GM19025 (cell line): ENCODE data around the gene C19orf85.
A peak's percentile ranks its signal among the peaks of the same experiment; 100 is the strongest.
"Not testable (repeated sequence)": the region's sequence is repeated elsewhere in the genome, so short reads cannot be mapped to it uniquely, and the experiment has no call there.

Source experiments
- ATAC-seq: cut with Tn5 transposase; IDR thresholded peaks from one replicate; pipeline ENCODE4 v1.9.1; 2021; ENCODE audit warnings: mild to moderate bottlenecking, low read depth, moderate library complexity; ENCODE audit not compliant: unreplicated experiment

Gene C19orf85

DNA sequence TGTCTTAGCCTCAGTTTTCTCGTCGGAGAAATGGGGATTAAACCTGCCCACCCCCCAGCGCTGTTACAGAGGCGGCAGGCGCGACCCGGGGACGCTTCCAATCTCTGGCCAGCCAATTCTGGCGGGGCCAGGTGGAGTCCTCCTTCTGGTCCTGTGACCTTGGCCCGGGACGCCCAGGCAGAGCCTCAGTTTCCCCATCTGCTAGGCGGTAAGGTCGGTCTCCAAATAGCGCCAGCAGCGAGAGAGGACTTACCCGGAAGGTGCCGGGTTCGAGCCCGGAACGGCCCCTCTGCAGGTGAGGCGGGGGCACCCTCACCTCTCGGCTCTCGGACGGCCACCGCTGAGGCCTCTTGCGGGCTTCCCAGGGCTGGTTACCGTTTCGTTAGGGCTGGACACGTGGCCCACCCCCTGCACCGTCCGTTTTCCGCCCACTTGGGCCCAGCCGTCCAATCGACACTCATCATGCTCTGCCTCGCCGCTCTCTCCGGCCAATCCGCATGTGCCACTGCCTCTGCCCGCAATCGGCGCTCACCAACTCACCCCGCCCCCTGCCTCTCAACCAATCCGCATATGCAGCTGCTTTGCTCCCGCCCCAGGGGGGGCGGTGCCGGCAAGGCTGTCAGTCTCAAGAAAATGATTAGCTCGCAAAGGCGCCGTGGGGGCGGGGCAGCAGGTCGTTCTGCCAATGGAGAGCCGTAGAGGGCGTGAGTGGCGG lies 3.1 kb downstream of the C19orf85 start, which contains the start of gene ISOC2:
Gene ISOC2 (minus strand): TSS at position 384 of the 715 bp plus-strand sequence. CDS start 5,156 bp downstream, outside the sequence.
- peak; percentile 93 for ATAC-seq

DNA sequence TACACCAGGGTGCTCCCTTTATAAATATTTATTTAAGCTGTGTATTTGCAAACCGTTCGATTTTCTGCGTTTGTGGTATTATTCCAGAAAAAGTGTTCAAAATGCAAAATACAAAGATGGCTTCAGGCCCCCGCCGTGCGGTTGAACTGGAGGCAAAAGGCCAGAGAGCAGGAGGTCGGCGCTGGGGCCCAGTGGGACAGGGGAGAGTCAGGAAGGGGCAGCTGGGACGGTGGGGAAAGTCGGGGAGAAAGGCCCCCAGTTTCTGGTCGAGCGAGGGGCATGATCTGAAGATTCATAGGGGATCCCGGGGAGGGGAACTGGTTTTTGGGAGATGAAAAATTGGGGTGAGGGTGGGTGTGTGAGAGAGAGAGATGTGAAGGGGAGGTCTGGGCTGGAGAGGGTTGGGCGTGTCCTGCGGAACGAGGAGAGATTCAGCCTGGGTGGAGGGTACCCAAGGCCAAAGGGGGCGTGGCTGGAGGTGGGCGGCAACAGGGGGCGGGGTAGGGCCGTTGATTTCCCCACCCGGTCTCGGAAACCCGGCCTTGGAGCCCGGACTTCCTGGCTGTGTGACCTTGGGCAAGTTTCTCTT lies 3.8 kb downstream of the C19orf85 start:
- no peak for ATAC-seq

DNA sequence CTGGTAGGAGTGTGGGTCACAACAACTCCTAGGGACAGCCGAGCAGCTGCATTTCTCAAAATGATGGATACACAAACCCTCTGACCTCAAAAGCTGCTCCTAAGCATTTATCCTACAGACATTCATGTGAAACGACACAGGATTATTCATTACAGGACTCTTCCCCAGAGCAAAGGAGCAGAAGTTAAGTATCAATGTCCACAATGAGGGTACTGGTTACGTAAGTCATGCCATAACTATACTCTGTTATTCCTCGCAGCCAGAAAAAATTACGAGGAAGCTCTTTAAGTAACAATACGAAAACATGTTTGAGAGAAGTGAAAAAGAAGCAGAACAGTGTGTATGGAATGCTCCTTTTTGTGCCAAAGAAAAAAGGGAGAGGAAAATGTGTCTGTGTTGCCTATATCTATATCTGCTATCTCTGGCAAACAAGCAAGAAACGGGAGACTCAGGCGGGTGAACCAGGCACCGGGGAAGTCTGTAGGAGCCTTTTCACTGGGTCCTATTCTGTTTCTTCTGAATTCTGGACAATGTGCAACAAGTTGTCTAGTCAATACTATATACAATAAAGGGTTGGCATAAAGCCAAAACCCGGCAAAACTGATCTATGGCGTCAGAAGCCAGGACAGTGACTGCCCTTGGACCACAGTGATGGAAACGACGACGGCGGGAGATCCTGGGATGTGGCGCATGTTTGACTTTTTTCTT lies 4.4 kb downstream of the C19orf85 start:
- ATAC-seq: no peak

DNA sequence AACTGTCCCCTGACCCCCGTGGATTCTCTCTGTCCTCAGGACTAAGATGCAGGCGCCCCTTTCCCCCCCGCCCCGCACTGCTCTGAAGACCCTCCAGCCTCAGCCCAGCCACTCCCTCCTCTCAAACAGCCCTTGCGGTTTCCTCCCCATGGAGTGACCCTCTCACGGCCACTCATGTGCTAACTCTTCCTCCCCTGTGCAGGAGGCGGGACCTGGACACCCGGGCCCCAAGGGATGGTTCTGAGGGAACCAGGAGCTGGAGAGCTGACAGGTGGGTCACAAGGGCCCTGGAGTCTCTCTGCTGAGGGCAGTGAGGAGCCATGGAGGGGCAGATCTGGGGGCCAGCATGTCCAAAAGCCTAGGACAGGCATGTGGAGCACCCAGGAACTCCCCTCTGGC lies 5.0 kb downstream of the C19orf85 start:
- no peak for ATAC-seq

DNA sequence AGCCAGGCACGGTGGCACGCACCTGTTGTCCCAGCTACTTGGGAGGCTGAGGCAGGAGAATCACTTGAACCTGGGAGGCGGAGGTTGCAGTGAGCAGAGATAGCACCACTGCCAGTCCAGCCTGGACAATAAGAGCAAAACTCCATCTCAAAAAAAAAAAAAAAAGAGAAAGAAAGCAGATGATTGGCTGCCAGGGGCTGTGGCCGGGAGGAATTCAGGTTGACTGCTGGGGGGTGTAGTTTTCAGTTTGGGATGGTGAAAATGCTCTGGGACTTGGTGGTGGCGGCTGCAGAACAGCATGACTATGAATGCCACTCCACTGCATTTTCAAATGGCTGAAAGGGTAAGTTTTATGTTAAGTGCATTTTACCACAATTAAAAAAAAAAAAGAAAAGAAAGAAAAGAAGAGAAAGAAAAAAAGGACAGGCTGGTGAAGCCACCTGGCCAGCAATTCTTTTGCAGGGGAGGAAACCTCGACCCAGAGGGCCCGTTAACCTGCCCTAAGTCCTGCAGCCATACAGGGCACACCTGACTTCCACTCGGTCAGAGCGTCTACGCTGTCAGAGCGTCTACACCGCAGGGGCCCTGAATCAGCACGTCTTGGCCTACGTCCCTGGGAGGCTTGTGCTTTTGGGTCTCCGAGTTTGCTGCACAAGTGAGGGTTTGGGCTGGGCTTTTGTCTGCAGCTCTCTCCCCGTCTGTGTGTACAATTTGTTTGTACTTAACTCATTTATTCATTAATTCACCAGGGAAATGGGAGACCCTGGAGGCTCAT lies 6.7 kb downstream of the C19orf85 start:
- ATAC-seq: no peak

DNA sequence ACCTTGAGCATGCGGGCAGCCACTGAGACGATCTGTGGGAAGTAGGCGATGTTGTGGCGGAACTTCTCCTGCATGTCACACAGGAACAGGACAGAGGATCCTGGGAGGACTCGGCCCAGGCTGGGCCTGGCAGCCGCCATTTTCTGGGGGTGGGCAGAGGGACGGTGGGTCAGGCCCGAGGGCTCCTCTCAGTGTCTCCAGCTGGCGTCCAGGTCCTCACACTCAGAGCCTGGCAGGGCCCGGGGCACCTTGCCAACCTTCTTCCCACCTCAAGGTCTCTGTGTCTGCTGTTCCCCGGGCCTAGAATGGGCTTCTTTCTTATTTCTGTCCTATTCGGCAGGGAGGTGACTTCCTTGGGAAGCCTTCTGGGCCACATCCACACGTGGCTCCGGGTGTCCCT lies 8.2 kb downstream of the C19orf85 start:
- no peak for ATAC-seq

DNA sequence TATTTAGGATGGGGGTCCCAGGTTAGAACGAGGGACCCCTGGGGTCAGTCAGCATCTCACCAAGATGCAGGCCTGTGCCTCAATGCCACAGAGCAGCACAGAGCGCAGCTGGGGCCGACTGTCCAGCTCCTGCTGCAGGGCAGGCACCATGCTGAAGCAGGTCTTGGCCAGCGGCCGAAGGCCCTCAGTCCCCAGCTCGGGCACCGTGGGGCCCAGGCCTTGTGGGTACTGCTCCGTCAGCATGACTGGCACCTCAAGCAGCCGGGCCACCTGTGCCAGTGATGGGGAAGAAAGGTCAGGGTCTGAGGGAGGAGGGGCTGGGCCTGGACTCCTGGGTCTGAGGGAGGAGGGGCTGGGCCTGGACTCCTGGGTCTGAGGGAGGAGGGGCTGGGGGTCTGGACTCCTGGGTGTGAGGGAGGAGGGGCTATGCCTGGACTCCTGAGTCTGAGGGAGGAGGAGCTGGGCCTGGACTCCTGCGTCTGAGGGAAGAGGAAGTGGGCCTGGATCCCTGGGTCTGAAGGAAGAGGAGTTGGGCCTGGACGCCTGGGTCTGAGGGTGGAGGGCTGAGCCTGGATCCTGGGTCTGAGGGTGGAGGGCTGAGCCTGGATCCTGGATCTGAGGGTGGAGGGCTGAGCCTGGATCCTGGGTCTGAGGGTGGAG lies 8.8 kb downstream of the C19orf85 start:
- no peak for ATAC-seq

DNA sequence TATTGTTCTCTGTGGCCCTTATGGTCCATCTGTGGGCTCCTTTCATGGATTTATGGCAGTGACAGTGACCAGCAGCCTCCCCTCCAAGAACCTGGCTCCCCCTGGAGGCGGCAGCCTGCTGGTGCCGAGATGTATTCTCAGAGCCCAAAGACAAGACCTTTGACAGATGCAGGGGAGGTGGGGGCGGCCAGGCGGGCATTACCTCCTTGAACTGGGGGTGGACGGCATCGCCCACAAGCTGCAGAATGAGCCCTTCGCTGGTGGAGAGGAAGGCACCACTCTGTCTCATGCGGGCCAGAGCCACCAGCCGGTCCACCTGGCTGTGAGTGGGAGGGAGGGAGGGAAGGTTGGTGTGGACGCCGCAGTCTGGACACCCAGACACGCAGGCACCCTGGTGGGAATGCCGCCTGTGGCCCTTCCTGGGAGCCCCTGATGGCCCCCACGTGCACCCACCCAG lies 9.7 kb downstream of the C19orf85 start:
- no peak for ATAC-seq

DNA sequence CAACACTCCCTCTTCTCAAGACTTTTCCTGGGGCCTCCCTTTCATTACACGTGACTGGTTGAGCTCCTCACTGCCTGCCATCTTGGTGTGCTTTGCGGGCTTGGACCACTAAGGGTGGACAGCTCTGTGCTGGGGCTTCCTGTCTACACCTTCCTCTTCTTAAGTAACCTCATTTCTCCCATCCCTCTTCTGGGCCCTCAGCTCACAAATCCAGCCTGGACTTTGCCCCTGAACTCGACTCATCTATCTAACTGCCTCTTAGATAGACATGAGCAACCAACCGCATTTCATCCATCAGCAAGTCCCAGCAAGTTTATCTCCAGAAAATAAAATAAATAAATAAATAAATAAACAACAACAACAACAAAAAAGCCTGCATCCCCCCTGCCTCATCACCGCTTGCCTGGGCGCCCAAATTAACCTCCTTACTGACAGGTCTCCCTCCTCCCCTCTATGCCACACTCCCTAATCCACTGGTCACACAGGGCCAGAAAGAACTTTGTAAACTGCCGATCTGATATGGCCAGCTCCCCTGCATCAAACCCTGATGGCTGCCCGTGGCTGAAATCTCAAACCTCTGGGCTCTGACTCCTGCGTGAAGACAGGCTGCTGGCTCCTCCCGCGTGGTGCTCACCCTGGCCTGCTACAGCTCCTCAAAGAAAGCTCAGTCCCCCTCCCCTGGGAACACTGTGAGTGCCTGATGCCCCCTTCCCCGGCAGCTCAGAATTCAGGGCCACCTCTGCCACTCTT lies 10.9 kb downstream of the C19orf85 start:
- no peak for ATAC-seq

DNA sequence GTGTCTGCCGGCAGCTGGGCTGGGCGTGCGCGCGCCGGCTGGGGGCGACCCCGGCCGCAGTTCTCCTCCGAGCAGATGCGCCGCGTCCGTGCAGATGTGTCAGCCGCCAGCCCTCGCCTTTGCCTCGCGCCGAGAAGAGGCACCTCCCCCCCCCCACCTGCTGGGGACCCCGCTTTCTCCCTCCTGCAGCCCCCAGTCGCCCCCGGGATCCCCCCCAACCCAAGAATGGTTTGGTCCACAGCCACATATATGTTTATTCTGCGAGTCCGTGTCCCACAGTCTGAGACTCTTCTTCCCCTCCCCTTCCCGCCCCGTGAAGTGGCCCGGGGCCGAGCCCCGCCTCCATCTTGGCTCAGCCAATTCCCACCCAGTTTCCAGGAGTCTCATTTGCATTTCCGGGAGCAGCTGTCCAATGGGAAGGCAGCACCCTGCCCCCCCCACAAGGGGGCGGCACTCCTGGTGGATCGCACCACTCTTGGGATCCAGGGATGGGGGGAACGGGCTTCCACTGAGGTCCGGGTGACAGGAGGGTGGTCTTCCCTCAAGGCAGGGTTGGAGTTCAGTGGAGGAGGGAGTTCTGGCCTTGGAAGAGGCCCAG lies 11.7 kb downstream of the C19orf85 start:
- ATAC-seq: no peak

DNA sequence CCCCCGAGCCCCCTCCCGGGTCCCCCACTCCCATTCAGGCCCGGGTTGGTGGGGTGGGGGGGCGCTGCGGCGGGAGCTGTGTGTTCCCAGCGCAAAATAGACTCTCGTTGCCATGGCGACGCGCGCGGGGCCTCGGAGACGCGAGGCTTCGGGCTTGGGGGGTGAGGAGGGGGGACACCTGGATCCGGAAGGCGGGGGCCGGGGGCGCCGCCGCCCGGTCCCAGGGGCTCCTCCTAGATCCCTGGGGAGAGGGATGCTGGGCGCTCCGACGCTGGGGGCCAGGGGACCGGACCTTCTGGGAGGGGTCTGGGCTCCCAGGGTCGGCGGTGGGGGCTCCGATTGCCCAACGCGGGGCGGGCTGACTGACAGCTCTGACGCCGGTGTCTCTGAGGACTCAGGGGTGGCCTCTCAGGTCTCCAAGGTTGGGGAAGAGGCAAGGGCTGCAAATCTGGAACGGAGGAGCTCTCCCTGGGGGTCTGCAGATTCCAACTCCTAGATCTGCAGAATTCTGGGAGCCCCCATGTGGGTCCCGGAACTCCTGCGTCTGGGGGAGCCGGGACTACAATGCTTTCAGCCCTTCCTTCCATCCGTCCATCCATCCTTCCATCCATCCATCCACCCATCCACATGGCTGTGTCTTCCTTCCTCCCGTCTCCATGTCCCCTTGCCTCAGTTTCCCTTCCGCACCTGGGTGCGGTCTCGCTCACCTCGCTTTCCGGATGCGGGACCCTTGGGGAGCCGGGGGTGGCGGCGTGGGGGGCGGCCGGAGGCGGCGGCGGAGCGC lies 12.4 kb downstream of the C19orf85 start:
- no peak for ATAC-seq

DNA sequence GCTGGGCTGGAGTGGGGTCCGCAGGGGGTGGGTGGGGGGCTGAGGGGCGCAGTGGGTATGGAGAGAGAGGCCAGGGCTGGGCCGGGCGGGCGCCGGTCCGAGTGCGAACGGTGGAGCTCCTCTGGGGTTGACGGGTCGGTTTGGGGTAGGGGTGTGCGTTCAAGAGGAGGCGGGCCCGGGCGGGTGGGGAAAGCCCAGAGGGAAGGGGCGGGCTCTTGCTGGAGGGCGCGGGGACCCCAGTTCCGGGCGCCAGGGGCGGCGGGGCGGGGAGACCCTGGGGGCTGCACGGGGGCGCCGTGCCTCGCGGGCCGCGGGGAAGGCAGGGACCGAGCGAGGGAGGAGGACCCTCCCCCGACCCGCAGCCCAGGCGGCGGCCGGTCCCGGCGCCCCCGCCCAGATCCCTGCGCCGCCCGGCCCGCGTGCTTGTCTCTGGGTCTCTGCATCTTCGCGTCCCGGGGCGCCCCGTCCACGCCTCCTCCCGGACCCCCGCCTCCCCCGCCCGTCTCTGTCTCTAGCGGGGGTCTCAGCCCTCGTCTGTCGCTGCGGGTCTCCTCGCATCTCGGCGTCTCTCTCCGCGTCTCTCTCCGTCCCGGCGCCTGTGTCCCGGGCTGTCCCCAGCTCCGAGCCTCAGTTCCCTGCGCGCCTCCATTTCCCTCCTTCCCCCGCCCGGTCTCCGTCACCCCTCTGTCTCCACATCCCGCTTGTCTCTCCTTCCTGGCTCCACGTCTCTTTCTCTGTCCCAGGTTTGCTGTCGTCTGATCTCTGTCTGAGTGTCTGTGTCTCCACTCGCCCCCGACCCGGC lies 13.2 kb downstream of the C19orf85 start:
- ATAC-seq: no peak

DNA sequence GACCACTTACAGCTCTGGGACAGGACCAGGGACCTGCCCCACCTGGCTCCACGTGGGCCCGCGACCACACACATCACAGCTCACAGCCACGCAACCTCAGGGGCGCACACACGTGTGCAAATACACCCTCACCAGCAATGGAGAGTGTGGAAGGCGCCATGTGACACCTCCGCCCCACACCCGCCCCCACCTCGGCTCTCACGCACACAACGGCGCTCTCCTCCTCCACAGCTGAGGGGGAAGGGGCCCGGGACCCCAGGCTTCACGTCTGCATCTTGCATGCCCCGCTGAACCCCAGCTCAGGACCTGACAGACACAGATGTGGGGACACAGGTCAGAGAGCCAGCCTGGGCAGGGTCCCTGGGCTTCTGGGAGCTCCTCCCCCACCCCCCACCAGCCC lies 15.1 kb downstream of the C19orf85 start:
- no peak for ATAC-seq

DNA sequence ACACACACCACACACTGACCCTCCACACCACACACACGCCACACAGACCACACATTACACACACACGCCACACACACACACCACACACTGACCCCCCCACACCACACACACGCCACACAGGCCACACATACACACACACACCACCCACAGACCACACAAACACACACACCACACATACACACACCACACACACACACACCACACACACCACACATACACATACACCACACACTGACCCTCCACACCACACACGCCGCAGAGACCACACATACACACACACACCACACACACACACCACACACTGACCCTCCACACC lies 16.4 kb downstream of the C19orf85 start:
- ATAC-seq: not testable (repeated sequence)

DNA sequence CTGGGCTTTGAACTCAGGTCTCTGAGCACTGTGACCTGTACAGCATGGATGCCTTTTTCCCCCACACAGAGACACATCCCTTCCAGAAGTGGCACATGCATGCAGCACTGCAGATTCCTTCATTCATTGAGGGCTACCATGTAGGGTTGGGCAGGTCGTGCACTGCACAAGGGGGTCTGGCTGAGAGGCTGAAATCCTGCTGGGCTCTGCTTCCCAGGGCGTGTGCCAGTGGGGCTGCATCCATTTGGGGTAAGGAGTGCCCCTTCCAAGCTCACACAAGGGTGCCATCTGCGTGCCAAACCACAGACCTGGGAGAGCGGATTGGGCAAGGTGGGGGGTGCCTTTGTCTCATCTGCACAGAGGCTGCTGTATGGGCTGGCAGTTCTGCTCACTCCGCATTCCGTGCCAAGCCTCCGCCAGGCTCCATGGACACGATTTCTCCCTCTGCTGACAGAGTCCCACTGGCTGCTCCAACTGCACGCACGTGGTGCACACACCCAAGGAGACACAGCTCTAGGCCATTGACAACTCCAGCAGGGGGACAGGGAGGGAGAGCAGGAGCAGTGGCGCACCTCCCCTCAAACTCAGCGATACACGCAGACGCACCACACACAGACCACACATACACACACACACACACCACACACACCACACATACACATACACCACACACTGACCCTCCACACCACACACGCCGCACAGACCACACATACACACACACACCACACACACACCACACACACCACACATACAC lies 17.0 kb downstream of the C19orf85 start:
- no peak for ATAC-seq

DNA sequence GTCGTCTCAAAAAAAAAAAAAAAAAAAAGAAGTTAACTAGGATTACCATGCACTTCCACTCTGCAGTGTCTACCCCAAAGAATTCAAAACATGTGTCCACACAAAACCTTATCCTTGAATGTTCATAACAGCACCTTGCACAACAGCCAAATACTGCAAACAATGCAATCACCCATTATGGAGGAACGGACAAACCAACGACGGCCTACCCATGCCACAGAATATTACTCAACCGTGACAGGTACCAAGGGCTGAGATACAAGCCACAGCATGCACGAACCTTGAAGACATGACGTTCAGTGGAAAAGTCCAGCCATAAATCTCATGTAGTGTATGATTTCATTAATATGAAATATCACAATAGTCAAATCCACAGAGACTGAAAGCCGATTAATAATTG lies 18.5 kb downstream of the C19orf85 start:
- ATAC-seq: no peak

DNA sequence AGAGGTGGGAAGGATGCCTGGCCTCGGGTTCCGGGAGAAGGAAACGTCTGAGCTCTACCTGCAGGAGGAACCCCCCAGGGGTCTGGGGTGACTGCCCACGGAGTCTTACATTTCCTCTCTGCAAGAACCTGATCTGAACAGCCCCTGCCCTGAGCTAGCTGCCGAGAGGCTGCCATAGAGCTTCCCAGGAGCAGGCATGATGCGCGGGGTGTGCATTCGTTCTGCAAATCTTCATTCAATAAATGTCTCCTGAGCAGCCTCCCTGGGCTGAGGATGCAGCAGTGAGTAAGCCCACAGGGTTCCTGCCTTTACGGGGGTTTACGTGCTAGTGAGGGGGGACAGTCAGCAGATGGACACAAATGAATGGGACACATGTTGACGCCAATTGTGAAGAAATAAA lies 19.9 kb downstream of the C19orf85 start:
- ATAC-seq: no peak
